H9 (cell line): ENCODE measurements around the gene B3GNT7. TPM values are rescaled to one million over a fixed set of nuclear protein-coding genes. Genes with fewer than 3 reads are reported as not detected.

Source experiments
- DNase-seq: peaks from one replicate; pipeline ENCODE4 v3.0.0-alpha.2; 2017
- H2AFZ ChIP-seq: one replicate; pipeline ENCODE4 v1.6.1; 2013; ENCODE audit warnings: mild to moderate bottlenecking, low read length, control low read depth, moderate library complexity
- H2AK5ac ChIP-seq: 2 replicates; pipeline ENCODE4 v1.6.1; 2013; ENCODE audit warnings: low read length, control low read depth, mixed read lengths; ENCODE audit not compliant: insufficient read length
- H2BK120ac ChIP-seq: one replicate; pipeline ENCODE4 v1.6.1; 2013; ENCODE audit warnings: low read depth, mild to moderate bottlenecking, low read length, control low read depth, inconsistent platforms; ENCODE audit not compliant: poor library complexity, severe bottlenecking
- H2BK12ac ChIP-seq: 2 replicates; pipeline ENCODE4 v1.6.1; 2013; ENCODE audit warnings: low read length, control low read depth, mixed read lengths, low read depth; ENCODE audit not compliant: insufficient read length
- H2BK15ac ChIP-seq: 2 replicates; pipeline ENCODE4 v1.6.1; 2013; ENCODE audit warnings: low read depth, low read length, control low read depth
- H2BK20ac ChIP-seq: one replicate; pipeline ENCODE4 v1.6.1; 2013; ENCODE audit warnings: low read depth, mild to moderate bottlenecking, low read length, control low read depth, inconsistent platforms; ENCODE audit not compliant: poor library complexity, severe bottlenecking
- H2BK5ac ChIP-seq: 2 replicates; pipeline ENCODE4 v1.6.1; 2013; ENCODE audit warnings: low read length, control low read depth, mixed read lengths; ENCODE audit not compliant: insufficient read length
- H3K14ac ChIP-seq: 2 replicates; pipeline ENCODE4 v1.6.1; 2013; ENCODE audit warnings: low read length, control low read depth; ENCODE audit not compliant: insufficient read depth
- H3K18ac ChIP-seq: 2 replicates; pipeline ENCODE4 v1.6.1; 2013; ENCODE audit warnings: low read depth, mild to moderate bottlenecking, mixed read lengths, low read length, control low read depth; ENCODE audit not compliant: insufficient read length
- H3K23ac ChIP-seq: 2 replicates; pipeline ENCODE4 v1.6.1; 2013; ENCODE audit warnings: low read length, control low read depth, mixed read lengths, low read depth; ENCODE audit not compliant: insufficient read length
- H3K23me2 ChIP-seq: 2 replicates; pipeline ENCODE4 v1.6.1; 2013; ENCODE audit warnings: low read depth, mild to moderate bottlenecking, mixed read lengths, low read length, control low read depth; ENCODE audit not compliant: insufficient read length, poor library complexity, severe bottlenecking
- H3K27ac ChIP-seq: 2 replicates; pipeline ENCODE4 v1.5.1; 2013; ENCODE audit warnings: low read length, control low read depth, mixed read lengths, low read depth; ENCODE audit not compliant: insufficient read length
- H3K27me3 ChIP-seq: 2 replicates; pipeline ENCODE4 v1.6.1; 2013; ENCODE audit warnings: low read length, control low read depth, inconsistent platforms; ENCODE audit not compliant: insufficient read depth
- H3K4ac ChIP-seq: 2 replicates; pipeline ENCODE4 v1.6.1; 2013; ENCODE audit warnings: low read depth, mild to moderate bottlenecking, control low read depth, inconsistent platforms, low read length, moderate library complexity
- H3K4me1 ChIP-seq: 2 replicates; pipeline ENCODE4 v1.6.1; 2013; ENCODE audit warnings: low read length, control low read depth, inconsistent platforms; ENCODE audit not compliant: insufficient read depth
- H3K4me2 ChIP-seq: 2 replicates; pipeline ENCODE4 v1.6.1; 2013; ENCODE audit warnings: low read length, control low read depth, mixed read lengths; ENCODE audit not compliant: insufficient read length, insufficient read depth
- H3K56ac ChIP-seq: 2 replicates; pipeline ENCODE4 v1.6.1; 2013; ENCODE audit warnings: low read depth, mild to moderate bottlenecking, mixed read lengths, low read length, control low read depth; ENCODE audit not compliant: insufficient read length
- H3K79me1 ChIP-seq: 2 replicates; pipeline ENCODE4 v1.6.1; 2013; ENCODE audit warnings: low read depth, mild to moderate bottlenecking, moderate library complexity, low read length, control low read depth, inconsistent platforms; ENCODE audit not compliant: insufficient read depth, poor library complexity, severe bottlenecking
- H3K79me2 ChIP-seq: 2 replicates; pipeline ENCODE4 v1.6.1; 2013; ENCODE audit warnings: low read length, control low read depth, inconsistent platforms; ENCODE audit not compliant: insufficient read depth
- H3K9ac ChIP-seq: 2 replicates; pipeline ENCODE4 v1.6.1; 2013; ENCODE audit warnings: low read length, control low read depth, mixed read lengths; ENCODE audit not compliant: insufficient read length; ENCODE audit errors: extremely low read depth
- H3K9me3 ChIP-seq: one replicate; pipeline ENCODE4 v1.6.1; 2013; ENCODE audit warnings: low read depth, low read length, inconsistent platforms; ENCODE audit not compliant: control insufficient read depth
- H3T11ph ChIP-seq: one replicate; pipeline ENCODE4 v1.6.1; 2013; ENCODE audit warnings: mild to moderate bottlenecking, low read length, control low read depth, inconsistent platforms
- H4K20me1 ChIP-seq: one replicate; pipeline ENCODE4 v1.6.1; 2013; ENCODE audit not compliant: control insufficient read depth, insufficient read length, insufficient read depth
- H4K5ac ChIP-seq: 2 replicates; pipeline ENCODE4 v1.6.1; 2013; ENCODE audit warnings: low read depth, mild to moderate bottlenecking, mixed read lengths, low read length, control low read depth; ENCODE audit not compliant: insufficient read length
- H4K8ac ChIP-seq: replicated peaks from 2 replicates; pipeline ENCODE4 v1.6.1; 2013; ENCODE audit warnings: low read length, control low read depth, mixed read lengths, low read depth; ENCODE audit not compliant: insufficient read length
- H4K91ac ChIP-seq: 2 replicates; pipeline ENCODE4 v1.6.1; 2013; ENCODE audit warnings: low read depth, mild to moderate bottlenecking, moderate library complexity, mixed read lengths, low read length, control low read depth; ENCODE audit not compliant: insufficient read length
- H3K27ac Mint-ChIP-seq, 3 experiments: 2 replicates in 2 of 3; 3 replicates in 1 of 3; pipeline ENCODE4 v1.8.0; 2020 to 2021; ENCODE audit warnings: mixed read lengths in 3 of 3, mild to moderate bottlenecking in 1 of 3, moderate library complexity in 1 of 3
- H3K27me3 Mint-ChIP-seq: 2 replicates; pipeline ENCODE4 v1.8.0; 2021; ENCODE audit warnings: low read depth, mild to moderate bottlenecking, moderate library complexity, mixed read lengths
- H3K36me3 Mint-ChIP-seq, 3 experiments: 2 replicates in 2 of 3; 3 replicates in 1 of 3; pipeline ENCODE4 v1.8.0; 2020 to 2021; ENCODE audit warnings: low read depth in 3 of 3, mixed read lengths in 3 of 3; ENCODE audit not compliant: insufficient read depth in 1 of 3
- H3K4me1 Mint-ChIP-seq, 2 experiments: 2 replicates each; pipeline ENCODE4 v1.8.0; 2020; ENCODE audit warnings: mixed read lengths in 2 of 2
- H3K4me3 Mint-ChIP-seq, 2 experiments: 2 replicates in 1 of 2; 3 replicates in 1 of 2; pipeline ENCODE4 v1.8.0; 2020 to 2021; ENCODE audit warnings: mild to moderate bottlenecking in 2 of 2, mixed read lengths in 2 of 2, moderate library complexity in 1 of 2
- H3K9me3 Mint-ChIP-seq, 2 experiments: 2 replicates in 1 of 2; 3 replicates in 1 of 2; pipeline ENCODE4 v1.8.0; 2020; ENCODE audit warnings: mild to moderate bottlenecking in 2 of 2, mixed read lengths in 2 of 2, moderate library complexity in 1 of 2
- CTCF ChIP-seq: fragments of 200-600 bp; sonication (generic); conservative IDR thresholded peaks from 3 replicates; pipeline ENCODE4 v1.8.0; 2021; ENCODE audit warnings: antibody characterized with exemption, mild to moderate bottlenecking
- WGBS: extraction: QIAGEN DNeasy Blood & Tissue Kit; methylation state at CpG from one replicate; pipeline ENCODE4 v1.1.7; 2013; ENCODE audit warnings: missing lambda C conversion rate, low lambda C conversion rate, mixed read lengths; ENCODE audit not compliant: insufficient read length; ENCODE audit errors: extremely low coverage; 5-methylcytosine and 5-hydroxymethylcytosine counted together
- total RNA-seq: library from RNA; stranded (reverse); gene quantifications from 2 replicates; pipeline ENCODE4 v1.2.1, GENCODE V29; 2021

The B3GNT7 gene
- total RNA-seq, 1 experiment from 2014 or later, result 42.2 TPM

DNA sequence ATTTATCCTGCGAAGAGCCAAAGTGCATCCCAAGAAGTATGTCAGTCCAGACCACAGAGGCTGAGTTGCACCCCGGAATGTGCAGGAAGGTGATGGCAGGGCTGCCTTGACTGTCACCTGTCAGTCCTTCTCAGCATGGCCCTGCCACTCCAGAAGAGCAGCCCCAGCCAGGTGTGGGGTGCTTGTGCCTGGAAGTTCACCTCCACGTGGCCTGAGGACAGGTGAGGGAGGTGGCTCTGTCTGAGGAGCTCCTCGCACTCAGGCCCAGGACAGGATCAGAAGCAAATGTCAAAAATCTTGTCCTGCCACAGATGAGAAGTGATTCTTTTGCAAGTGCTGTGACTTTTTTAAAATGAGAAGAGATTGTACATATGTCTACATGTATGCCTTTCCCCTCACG is 31.4 kb upstream of the B3GNT7 start:
- Histone ChIP-seq H3K14ac (no peak overlapping the region; the same call in 1 of the 2 replicates), H2BK12ac (no peak overlapping the region), H2BK15ac (no peak overlapping the region), H4K5ac (no peak overlapping the region), H3K27ac (no peak overlapping the region), H2BK20ac (no peak overlapping the region), H3T11ph (no peak overlapping the region), H3K9me3 (no peaks in the 10 kb centered on the region), H2AFZ (no peak overlapping the region), H3K79me1 (no peaks in the 10 kb centered on the region), H3K4me2 (no peak overlapping the region), H3K4ac (no peak overlapping the region), H3K9ac (no peak overlapping the region), H3K18ac (no peak overlapping the region), H3K56ac (no peak overlapping the region), H3K27me3 (no peaks in the 10 kb centered on the region), H2BK5ac (no peak overlapping the region), H4K20me1 (no peaks in the 10 kb centered on the region), H2AK5ac (no peak overlapping the region), H3K4me1 (no peaks in the 10 kb centered on the region), H4K91ac (no peak overlapping the region), H3K23me2 (no peaks in the 10 kb centered on the region), H3K79me2 (no peaks in the 10 kb centered on the region), H4K8ac (no peak overlapping the region), H2BK120ac (no peak overlapping the region), H3K23ac (no peak overlapping the region)
- H3K36me3 Mint-ChIP-seq, result peaks cover 5 to 9% (median 5%) of the 10 kb centered on the region in 3 experiments; a peak in 5 of 7 replicates
- no peak overlapping the region for H3K4me3 Mint-ChIP-seq
- 0 out of 7 replicates have a peak overlapping the region, but pooled peaks of 1 of the 3 experiments have one; percentile 16 for H3K27ac Mint-ChIP-seq
- TF ChIP-seq CTCF, result no peak
- peaks cover 40 to 46% of the 10 kb centered on the region in 2 experiments for H3K4me1 Mint-ChIP-seq
- no peak for DNase-seq
- H3K27me3 Mint-ChIP-seq, result no peaks in the 10 kb centered on the region
- no peaks in the 10 kb centered on the region for H3K9me3 Mint-ChIP-seq
- no CpG with 5 or more reads among the region's 5 CpGs for WGBS
